IPS DF 6.9 (cell line): ENCODE results near the gene TOMM22.
A peak's percentile ranks its signal among the peaks of the same experiment; 100 is the strongest.

Experiments
- DNase-seq: peaks from one replicate; pipeline ENCODE4 v3.0.0-alpha.2; 2013; ENCODE audit warnings: low read depth, low spot score
- H3K27ac ChIP-seq: one replicate; pipeline ENCODE4 v1.5.1; 2013; ENCODE audit warnings: low read length, control low read depth
- H3K27me3 ChIP-seq: 2 replicates; pipeline ENCODE4 v1.6.1; 2013; ENCODE audit warnings: mild to moderate bottlenecking, low read length; ENCODE audit not compliant: control insufficient read depth, insufficient read depth
- H3K36me3 ChIP-seq: 2 replicates; pipeline ENCODE4 v1.6.1; 2013; ENCODE audit warnings: low read length; ENCODE audit not compliant: control insufficient read depth, insufficient read depth
- H3K4me1 ChIP-seq: 2 replicates; pipeline ENCODE4 v1.6.1; 2013; ENCODE audit warnings: low read length; ENCODE audit not compliant: control insufficient read depth, insufficient read depth
- H3K4me3 ChIP-seq: 2 replicates; pipeline ENCODE4 v1.5.1; 2013; ENCODE audit warnings: mild to moderate bottlenecking, low read length
- H3K9me3 ChIP-seq: 2 replicates; pipeline ENCODE4 v1.6.1; 2013; ENCODE audit warnings: low read length, inconsistent platforms; ENCODE audit not compliant: control insufficient read depth, insufficient read depth
- WGBS: extraction: QIAGEN DNeasy Blood & Tissue Kit; methylation state at CpG from one replicate; pipeline ENCODE4 v1.1.7; 2013; ENCODE audit warnings: mixed read lengths, missing lambda C conversion rate; ENCODE audit not compliant: insufficient read length, insufficient coverage; 5-methylcytosine and 5-hydroxymethylcytosine counted together

The TOMM22 gene

GRCh38 chr22:38696606-38697424 lies 15.1 kb downstream of the TOMM22 start:
- no peak overlapping the region for H3K27ac ChIP-seq
- no peak for DNase-seq

GRCh38 chr22:38697425-38698089 lies 15.8 kb downstream of the TOMM22 start:
- no peak overlapping the region for H3K4me3 ChIP-seq
- H3K36me3 ChIP-seq = no peaks in the 10 kb centered on the region; the same call in 1 of the 2 replicates
- no peaks in the 10 kb centered on the region for H3K9me3 ChIP-seq
- H3K27ac ChIP-seq = no peak overlapping the region
- no peak for DNase-seq
- peaks cover 2% of the 10 kb centered on the region; the same call in 1 of the 2 replicates for H3K4me1 ChIP-seq
- no CpG with 5 or more reads among the region's 8 CpGs for WGBS
- no peaks in the 10 kb centered on the region for H3K27me3 ChIP-seq

More at GRCh38 chr22:38696606-38697424, 15.1 kb downstream of the TOMM22 start:
- Histone ChIP-seq H3K36me3 (no peaks in the 10 kb centered on the region; the same call in 1 of the 2 replicates), H3K27me3 (no peaks in the 10 kb centered on the region), H3K9me3 (no peaks in the 10 kb centered on the region), H3K4me1 (peaks cover 2% of the 10 kb centered on the region; the same call in 1 of the 2 replicates), H3K4me3 (no peak overlapping the region)
- no CpG with 5 or more reads among the region's 3 CpGs for WGBS

DNA sequence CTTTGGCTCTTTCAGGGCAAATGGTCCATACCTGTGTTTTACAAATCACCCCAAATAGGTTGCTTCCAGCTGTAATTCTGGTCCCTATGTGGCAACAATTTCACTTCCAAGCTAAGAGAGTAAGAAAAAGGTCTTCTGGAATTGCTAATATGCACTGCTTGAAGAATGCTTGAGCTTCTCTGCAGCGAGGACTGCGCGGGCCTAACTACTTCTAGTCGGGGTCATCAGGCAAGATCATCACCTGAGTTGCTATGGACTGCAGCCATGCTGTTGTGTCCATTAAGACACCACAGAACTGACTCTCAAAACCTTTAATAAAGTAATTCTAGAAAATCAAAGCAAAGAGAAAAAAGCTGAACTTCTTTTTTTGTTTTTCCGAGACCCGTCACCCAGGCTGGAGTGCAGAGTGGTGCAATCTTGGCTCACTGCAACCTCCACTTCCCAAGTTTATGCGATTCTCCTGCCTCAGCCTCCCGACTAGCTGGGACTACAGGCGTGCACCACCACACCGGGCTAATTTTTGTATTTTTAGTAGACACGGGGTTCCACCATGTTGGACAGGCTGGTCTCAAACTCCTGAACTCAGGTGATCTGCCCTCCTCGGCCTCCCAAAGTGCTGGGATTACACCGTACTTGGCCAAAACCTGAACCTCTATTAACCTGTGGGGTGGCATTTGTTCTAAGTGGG lies 16.8 kb downstream of the TOMM22 start:
- H3K4me3 ChIP-seq = no peak overlapping the region
- H3K4me1 ChIP-seq = peaks cover 2% of the 10 kb centered on the region; the same call in 1 of the 2 replicates
- H3K36me3 ChIP-seq = no peaks in the 10 kb centered on the region; the same call in 1 of the 2 replicates
- no peak for DNase-seq
- no peaks in the 10 kb centered on the region for H3K27me3 ChIP-seq
- H3K27ac ChIP-seq = no peak overlapping the region
- no CpG with 5 or more reads among the region's 13 CpGs for WGBS
- H3K9me3 ChIP-seq = no peaks in the 10 kb centered on the region

DNA sequence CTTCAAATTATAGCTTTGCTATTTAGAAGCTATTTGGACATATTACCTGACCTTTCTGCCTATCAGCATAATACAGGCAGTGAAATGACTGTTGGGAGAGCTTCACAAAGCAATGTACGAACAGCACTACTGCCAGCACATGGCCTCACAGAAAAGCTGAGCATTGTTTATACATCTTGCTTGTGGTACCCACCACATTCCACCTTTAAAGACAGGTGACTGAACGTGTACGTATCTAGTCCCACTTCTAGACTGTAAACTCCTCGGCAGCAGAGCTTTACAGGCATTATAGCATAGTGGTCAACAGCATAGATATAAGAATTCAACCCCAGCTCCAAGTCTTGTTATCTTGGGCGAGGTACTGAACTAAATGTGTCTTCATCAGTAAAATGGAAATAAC lies 17.4 kb downstream of the TOMM22 start:
- no CpG with 5 or more reads among the region's 5 CpGs for WGBS
- no peaks in the 10 kb centered on the region for H3K27me3 ChIP-seq
- H3K4me3 ChIP-seq = no peak overlapping the region
- H3K27ac ChIP-seq = no peak overlapping the region
- H3K9me3 ChIP-seq = no peaks in the 10 kb centered on the region
- peaks cover 2% of the 10 kb centered on the region; the same call in 1 of the 2 replicates for H3K4me1 ChIP-seq
- no peak for DNase-seq
- no peaks in the 10 kb centered on the region; the same call in 1 of the 2 replicates for H3K36me3 ChIP-seq

GRCh38 chr22:38699784-38700183 lies 18.0 kb downstream of the TOMM22 start:
- no peaks in the 10 kb centered on the region; the same call in 1 of the 2 replicates for H3K36me3 ChIP-seq
- no CpG with 5 or more reads among the region's 6 CpGs for WGBS
- H3K9me3 ChIP-seq = no peaks in the 10 kb centered on the region
- H3K4me3 ChIP-seq = peak overlapping the region; percentile 18; the same call in 1 of the 2 replicates
- peaks cover 2% of the 10 kb centered on the region; the same call in 1 of the 2 replicates for H3K4me1 ChIP-seq
- no peak overlapping the region for H3K27ac ChIP-seq
- no peak for DNase-seq
- H3K27me3 ChIP-seq = no peaks in the 10 kb centered on the region

DNA sequence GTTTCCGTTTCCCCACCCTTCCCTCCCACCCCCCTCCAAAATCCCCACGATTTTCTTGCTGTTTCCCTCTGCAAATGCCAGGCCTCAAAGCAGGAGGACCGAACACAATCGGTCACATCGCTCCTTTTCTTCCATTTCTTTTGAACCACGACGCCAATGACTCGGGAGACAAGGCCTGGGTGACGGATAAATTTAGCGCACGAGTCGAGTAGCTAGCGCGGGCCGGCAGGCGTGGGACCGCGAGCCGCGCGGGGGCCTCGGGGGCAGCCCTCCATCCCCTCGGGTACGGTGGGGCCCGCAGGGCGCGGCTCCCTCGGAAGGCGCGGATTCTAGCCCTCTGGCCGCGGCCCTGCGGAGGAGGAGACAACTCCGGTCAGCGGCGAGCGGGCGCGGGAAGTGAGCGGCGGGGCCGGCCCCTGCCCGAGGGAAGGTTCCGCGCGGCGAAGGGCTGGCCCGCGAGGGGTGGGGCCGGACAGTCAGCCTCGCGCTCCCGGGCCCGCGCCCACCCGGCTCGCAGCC lies 18.6 kb downstream of the TOMM22 start:
- peaks cover 2% of the 10 kb centered on the region; the same call in 1 of the 2 replicates for H3K4me1 ChIP-seq
- H3K36me3 ChIP-seq = no peaks in the 10 kb centered on the region
- H3K27ac ChIP-seq = no peak overlapping the region

DNA sequence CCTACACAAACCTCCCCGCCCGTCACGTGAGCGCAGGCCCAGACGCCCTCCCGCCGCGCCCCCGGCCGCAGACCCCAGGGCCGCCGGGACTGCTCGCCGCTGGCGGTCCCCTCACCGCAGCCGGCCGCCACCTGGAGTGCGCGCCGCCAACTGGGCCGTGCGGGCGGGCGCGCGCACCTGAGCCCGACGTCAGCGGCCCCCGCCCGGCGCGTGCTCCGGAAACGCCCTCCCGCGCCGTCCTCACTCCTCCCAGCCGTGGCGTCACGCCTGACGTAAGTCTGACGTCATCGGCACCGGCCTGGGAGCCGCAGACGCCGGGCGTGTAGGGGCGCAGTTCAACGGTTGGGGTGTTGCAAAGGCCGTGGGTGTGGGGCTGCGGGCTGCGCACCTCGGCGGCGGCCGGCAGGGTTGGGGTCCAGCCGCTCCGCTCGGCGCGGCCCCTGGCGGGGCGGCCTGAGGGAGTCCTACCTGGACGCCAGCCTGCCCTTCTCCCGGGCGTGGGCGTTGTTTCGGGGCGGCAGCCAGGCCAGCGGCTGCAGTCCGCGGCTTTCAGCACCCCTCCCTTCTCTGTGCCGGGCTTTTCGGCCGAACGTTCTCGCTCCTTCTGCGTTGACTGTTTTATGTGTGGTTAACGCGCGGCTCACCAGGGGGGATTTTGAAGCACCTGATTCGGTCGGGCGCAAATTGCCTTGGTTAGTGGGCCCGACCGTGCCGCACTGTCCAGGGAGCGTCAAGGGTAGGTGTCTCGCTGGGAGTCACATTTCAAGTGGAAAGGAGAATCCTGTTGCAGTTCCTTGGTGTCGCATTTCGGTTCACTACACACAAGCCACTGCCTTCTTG lies 19.3 kb downstream of the TOMM22 start, which contains the start of gene JOSD1:
Gene JOSD1 (minus strand): TSS at position 155 of the 840 bp plus-strand sequence. CDS start 956 bp downstream, outside the sequence.
- Histone ChIP-seq H3K4me1 (peaks cover 2% of the 10 kb centered on the region; the same call in 1 of the 2 replicates), H3K36me3 (no peaks in the 10 kb centered on the region), H3K4me3 (peak within 1 kb of the TSS; percentile 89), H3K9me3 (no peaks in the 10 kb centered on the region), H3K27me3 (no peaks in the 10 kb centered on the region), H3K27ac (no peak within 1 kb of the TSS)
- DNase-seq = peak; percentile 91
- no CpG with 5 or more reads among the region's 94 CpGs for WGBS

More for the DNA sequence above, 18.6 kb downstream of the TOMM22 start:
- no peaks in the 10 kb centered on the region for H3K9me3 ChIP-seq
- H3K27me3 ChIP-seq = no peaks in the 10 kb centered on the region
- peak overlapping the region; percentile 89 for H3K4me3 ChIP-seq
- WGBS = no CpG with 5 or more reads among the region's 57 CpGs
- DNase-seq = no peak

- H3K27ac ChIP-seq = no peak overlapping the region
- H3K4me1 ChIP-seq = peaks cover 2% of the 10 kb centered on the region; the same call in 1 of the 2 replicates
- no peaks in the 10 kb centered on the region for H3K27me3 ChIP-seq
- no peaks in the 10 kb centered on the region for H3K36me3 ChIP-seq
- H3K4me3 ChIP-seq = no peak overlapping the region; the same call in 1 of the 2 replicates
- H3K9me3 ChIP-seq = no peaks in the 10 kb centered on the region
- no peak for DNase-seq
- WGBS = no CpG with 5 or more reads among the region's 10 CpGs
Measured at GRCh38 chr22:38704654-38705234, 23.0 kb downstream of the TOMM22 start.
